Activated naive CD4-positive, alpha-beta T cell treated with anti-CD3 and anti-CD28 coated beads, Interleukin-2, amount 10 ng/mL, durations not matched to agents 7 days and 5 days (primary cell): Measurements from ENCODE around the gene USP34.
"Not testable (repeated sequence)": the region's sequence is repeated elsewhere in the genome, so short reads cannot be mapped to it uniquely, and the experiment has no call there.

Experiments used
- CTCF ChIA-PET: fragments of 350-600 bp; sonication (Branson Sonifier 250); formaldehyde crosslinking; loops from one replicate; lab custom pipeline; 2021; ENCODE audit warnings: antibody characterized with exemption; lab: Charles Lee
- DNase-seq: peaks from one replicate; pipeline ENCODE4 v3.0.0-alpha.2; 2020
- H3K27ac Mint-ChIP-seq: one replicate; pipeline ENCODE4 v1.8.0; 2021; ENCODE audit warnings: mild to moderate bottlenecking, moderate library complexity, mixed read lengths
- H3K27me3 Mint-ChIP-seq: one replicate; pipeline ENCODE4 v1.8.0; 2021; ENCODE audit warnings: mild to moderate bottlenecking, mixed read lengths
- H3K36me3 Mint-ChIP-seq: one replicate; pipeline ENCODE4 v1.8.0; 2021; ENCODE audit warnings: mixed read lengths
- H3K4me1 Mint-ChIP-seq: one replicate; pipeline ENCODE4 v1.8.0; 2021; ENCODE audit warnings: mixed read lengths
- H3K4me3 Mint-ChIP-seq: one replicate; pipeline ENCODE4 v1.8.0; 2021; ENCODE audit warnings: mild to moderate bottlenecking, moderate library complexity, mixed read lengths
- H3K9me3 Mint-ChIP-seq: one replicate; pipeline ENCODE4 v1.8.0; 2021; ENCODE audit warnings: mixed read lengths

The USP34 gene

DNA sequence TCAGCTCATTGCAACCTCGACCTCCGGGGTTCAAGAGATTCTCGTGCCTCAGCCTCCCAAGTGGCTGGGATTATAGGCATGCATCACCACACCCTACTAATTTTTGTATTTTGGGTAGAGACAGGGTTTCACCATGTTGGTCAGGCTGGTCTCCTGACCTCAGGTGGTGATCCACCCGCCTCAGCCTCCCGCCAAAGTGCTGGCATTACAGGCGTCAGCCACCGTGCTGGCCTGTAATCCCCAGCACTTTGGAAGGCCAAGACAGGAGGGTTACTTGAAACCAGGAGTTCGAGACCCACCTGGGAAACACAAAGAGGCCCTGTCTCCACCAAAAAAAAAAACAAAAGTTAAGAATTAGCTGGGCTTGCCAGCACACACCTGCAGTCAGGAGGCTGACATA, 18.5 kb downstream of the USP34 start:
- H3K27me3 Mint-ChIP-seq, result no peaks in the 10 kb centered on the region
- H3K9me3 Mint-ChIP-seq, result peaks cover 2% of the 10 kb centered on the region
- DNase-seq, result no peak
- H3K27ac Mint-ChIP-seq, result no peak overlapping the region
- H3K36me3 Mint-ChIP-seq, result peaks cover 18% of the 10 kb centered on the region
- H3K4me1 Mint-ChIP-seq, result peaks cover 20% of the 10 kb centered on the region
- H3K4me3 Mint-ChIP-seq, result no peak overlapping the region
- CTCF ChIA-PET, result no interaction called here

DNA sequence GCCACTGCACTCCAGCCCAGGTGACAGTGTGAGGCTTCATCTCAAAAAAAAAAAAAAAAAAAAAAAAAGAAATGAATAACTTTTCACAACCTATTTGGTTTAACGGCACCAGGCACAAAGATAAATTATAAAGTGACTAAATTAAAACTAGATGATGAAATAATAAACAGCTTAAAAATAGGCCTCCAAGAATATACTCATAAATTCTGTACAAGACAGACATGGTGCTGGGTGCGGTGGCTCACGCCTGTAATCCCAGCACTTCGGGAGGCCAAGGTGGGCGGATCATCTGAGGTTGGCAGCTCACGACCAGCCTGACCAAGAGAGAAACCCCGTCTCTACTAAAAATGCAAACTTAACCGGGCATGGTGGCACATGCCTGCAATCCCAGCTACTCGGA, 19.7 kb downstream of the USP34 start:
- no peak overlapping the region for H3K27ac Mint-ChIP-seq
- H3K36me3 Mint-ChIP-seq, result peaks cover 19% of the 10 kb centered on the region
- CTCF ChIA-PET, result no interaction called here
- peaks cover 2% of the 10 kb centered on the region for H3K9me3 Mint-ChIP-seq
- H3K27me3 Mint-ChIP-seq, result no peaks in the 10 kb centered on the region
- H3K4me3 Mint-ChIP-seq, result no peak overlapping the region
- DNase-seq, result no peak
- H3K4me1 Mint-ChIP-seq, result peaks cover 17% of the 10 kb centered on the region

DNA sequence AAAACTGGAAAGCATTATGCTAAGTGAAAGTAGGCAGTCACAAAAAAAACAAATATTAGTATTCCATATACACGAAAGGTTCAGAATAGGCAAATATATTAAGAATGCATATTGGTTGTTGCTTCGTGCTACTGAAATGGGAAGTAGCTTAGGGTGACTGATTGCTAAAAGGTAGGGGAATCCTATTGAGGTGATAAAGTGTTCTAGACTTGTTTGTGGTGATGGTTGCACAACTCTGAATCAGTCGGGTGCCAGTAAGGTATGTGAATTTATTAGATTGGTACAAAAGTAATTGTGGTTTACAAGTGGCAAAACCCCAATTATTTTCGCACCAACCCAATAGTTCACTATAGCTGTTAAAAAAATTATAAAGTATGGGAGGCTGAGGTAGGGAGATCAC, 20.7 kb downstream of the USP34 start:
- H3K27me3 Mint-ChIP-seq, result no peaks in the 10 kb centered on the region
- peaks cover 11% of the 10 kb centered on the region for H3K4me1 Mint-ChIP-seq
- no peak overlapping the region for H3K27ac Mint-ChIP-seq
- DNase-seq, result no peak
- peaks cover 14% of the 10 kb centered on the region for H3K36me3 Mint-ChIP-seq
- H3K4me3 Mint-ChIP-seq, result no peak overlapping the region
- peaks cover 2% of the 10 kb centered on the region for H3K9me3 Mint-ChIP-seq
- CTCF ChIA-PET, result interaction anchor here (0.8 kb wide), 1 partner anchor 24 kb away, joined by 3 read pairs; no protein-coding TSS in a partner anchor

DNA sequence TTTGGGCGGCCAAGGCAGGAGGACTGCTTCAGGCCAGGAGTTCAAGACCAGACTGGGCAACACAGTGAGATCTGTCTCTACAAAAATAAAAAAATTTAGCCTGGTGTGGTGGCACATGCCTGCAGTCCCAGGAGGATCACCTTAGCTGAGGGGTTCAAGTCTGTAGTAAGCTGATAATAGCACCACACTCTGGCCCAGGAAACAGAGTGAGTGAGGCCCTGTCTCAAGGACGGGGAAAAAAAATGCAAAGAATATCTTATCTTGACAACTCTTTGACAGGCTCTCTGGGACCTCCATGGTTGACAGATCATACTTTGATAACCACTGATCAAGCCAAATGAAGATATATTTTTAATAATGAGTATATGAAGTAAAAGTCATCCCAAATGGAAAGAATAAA, 22.7 kb downstream of the USP34 start:
- H3K4me1 Mint-ChIP-seq, result peaks cover 12% of the 10 kb centered on the region
- no peak overlapping the region for H3K4me3 Mint-ChIP-seq
- no peaks in the 10 kb centered on the region for H3K27me3 Mint-ChIP-seq
- H3K36me3 Mint-ChIP-seq, result peaks cover 25% of the 10 kb centered on the region
- H3K27ac Mint-ChIP-seq, result no peak overlapping the region
- CTCF ChIA-PET, result no interaction called here
- DNase-seq, result no peak
- peaks cover 2% of the 10 kb centered on the region for H3K9me3 Mint-ChIP-seq

DNA sequence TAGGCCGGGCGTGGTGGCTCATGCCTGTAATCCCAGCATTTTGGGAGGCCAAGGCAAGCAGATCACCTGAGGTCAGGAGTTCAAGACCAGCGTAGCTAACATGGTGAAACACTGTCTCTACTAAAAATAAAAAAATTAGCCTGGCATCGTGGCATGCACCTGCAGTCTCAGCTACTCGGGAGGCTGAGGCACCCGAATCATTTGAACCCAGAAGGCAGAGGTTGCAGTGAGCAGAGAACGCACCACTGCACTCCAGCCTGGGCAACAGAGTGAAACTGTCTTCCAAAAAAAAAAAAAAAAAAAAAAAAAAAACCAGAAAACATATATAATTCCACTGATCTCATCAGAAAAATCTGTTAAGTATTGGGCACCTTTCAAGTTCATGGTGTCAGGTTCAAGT, 23.9 kb downstream of the USP34 start:
- peaks cover 27% of the 10 kb centered on the region for H3K36me3 Mint-ChIP-seq
- H3K27ac Mint-ChIP-seq, DNase-seq, CTCF ChIA-PET, H3K27me3 Mint-ChIP-seq, H3K4me3 Mint-ChIP-seq, H3K9me3 Mint-ChIP-seq: not testable (repeated sequence)
- peaks cover 18% of the 10 kb centered on the region for H3K4me1 Mint-ChIP-seq

DNA sequence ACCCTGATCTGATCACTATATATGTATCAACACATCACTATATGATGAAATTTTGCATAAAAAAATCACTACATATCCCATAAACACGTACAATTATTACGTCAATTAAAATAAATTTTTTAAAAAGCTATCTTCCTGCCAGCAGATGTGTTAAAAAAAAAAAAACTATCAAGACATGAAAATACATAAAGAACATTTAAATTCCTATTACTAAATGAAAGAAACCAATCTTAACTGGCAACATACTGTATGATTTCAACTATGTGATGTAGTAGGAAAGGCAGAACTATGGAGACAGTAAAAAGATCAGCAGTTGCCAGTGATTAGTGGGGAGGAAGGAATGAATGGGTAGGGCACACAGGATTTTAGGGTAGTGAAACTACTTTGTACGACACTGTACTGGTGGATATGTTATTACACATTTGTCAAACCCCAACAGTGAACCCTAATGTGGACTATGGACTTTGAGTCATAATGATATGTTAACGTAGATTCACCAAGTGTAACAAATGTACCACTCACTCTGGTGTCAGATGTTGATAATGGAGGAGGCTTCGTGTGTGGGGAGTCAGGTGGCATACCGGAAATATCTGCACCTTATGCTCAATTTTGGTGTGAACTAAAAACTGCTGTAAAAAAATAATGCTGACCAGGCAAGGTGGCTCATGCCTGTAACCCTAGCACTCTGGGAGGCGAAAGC, 27.4 kb downstream of the USP34 start:
- Mint-ChIP-seq H3K36me3 (peaks cover 26% of the 10 kb centered on the region), H3K27ac (no peak overlapping the region), H3K9me3 (no peaks in the 10 kb centered on the region), H3K4me3 (no peak overlapping the region), H3K4me1 (peaks cover 19% of the 10 kb centered on the region), H3K27me3 (no peaks in the 10 kb centered on the region)
- CTCF ChIA-PET, result interaction anchor here (1.2 kb wide), 1 partner anchor 18 kb away, joined by 3 read pairs; no protein-coding TSS in a partner anchor
- DNase-seq, result no peak

DNA sequence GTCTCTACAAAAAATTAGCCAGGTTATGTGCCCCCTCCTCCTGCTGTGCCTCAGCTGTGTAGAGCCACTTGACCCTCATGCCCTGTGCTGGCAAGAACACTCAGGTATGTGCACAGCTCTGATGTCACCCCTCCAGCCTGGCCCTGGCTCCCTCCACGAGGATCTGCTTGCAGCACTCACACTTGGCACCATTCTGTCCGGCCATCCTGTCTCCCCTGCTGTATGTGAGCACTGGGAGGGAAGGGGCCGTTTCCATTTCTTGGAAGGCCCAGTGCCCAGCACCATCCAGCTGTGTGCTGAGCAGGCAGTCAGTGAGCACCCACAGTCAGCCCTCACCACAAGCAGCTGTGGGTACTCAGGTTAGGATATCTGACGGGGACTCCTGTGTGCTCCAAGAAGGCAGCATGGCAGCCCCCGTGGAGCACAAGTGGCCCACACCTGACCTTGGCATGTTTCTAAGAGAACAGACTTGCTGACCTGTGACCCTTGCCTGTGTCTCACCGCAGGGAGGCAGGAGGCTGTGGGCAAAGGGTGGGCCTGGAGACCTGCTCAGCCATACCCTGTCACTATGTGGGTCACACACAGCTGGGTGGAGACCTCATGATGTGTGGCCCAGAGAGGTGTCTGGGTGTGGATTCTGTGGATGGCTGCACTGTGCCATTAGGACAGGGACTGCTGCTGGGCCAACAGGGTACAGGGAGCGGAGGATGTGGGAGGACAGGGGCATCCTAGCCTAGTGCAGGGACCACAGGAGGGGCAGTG, 31.5 kb downstream of the USP34 start:
- Mint-ChIP-seq H3K4me3 (no peak overlapping the region), H3K27me3 (no peaks in the 10 kb centered on the region), H3K9me3 (peaks cover 17% of the 10 kb centered on the region), H3K27ac (no peak overlapping the region), H3K36me3 (peaks cover 35% of the 10 kb centered on the region), H3K4me1 (peaks cover 36% of the 10 kb centered on the region)
- no peak for DNase-seq
- CTCF ChIA-PET, result interaction anchor here (1.1 kb wide), 1 partner anchor 13 kb away, joined by 8 read pairs; no protein-coding TSS in a partner anchor

DNA sequence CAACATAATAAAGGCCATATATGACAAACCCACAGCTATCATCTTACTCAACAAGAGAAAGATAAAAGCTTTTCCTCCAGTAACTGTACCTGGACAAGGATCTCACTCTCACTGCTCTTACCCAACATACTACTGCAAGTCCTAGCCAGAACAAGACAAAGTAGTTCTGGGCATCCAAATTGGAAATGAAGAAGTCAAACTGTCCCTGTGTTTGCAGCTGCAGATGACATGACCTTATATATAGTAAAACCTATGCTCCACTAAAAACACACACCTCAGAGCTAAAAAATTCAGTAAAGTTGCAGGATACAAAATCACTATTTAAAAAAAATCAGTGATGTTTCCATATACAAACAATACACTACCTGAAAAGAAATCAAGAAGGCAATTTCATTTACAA, 32.2 kb downstream of the USP34 start:
- no peak for DNase-seq
- Mint-ChIP-seq H3K4me1 (peaks cover 37% of the 10 kb centered on the region), H3K27me3 (no peaks in the 10 kb centered on the region), H3K36me3 (peaks cover 32% of the 10 kb centered on the region), H3K4me3 (no peak overlapping the region), H3K27ac (no peak overlapping the region), H3K9me3 (peaks cover 17% of the 10 kb centered on the region)
- CTCF ChIA-PET, result interaction anchor here (0.6 to 1.1 kb wide), 2 partner anchors 12 to 205 kb away, joined by 3 to 8 read pairs; no protein-coding TSS in a partner anchor

DNA sequence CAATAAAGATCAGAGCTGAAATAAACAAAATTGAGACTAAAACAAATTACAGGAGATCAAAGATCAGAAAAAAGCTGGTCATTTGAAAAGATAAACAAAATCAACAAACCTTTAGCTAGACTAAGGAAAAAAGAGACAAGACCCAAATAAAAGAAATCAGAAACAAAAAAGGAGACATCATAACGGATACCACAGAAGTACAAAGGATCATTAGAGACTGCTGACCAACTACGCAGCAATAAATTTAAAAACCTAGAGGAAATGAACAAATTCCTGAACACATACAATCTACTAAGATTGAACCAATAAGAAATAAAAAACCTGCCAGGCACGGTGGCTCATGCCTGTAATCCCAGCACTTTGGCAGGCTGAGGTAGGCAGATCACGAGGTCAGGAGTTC, 33.7 kb downstream of the USP34 start:
- peaks cover 27% of the 10 kb centered on the region for H3K4me1 Mint-ChIP-seq
- DNase-seq, result no peak
- H3K4me3 Mint-ChIP-seq, result no peak overlapping the region
- H3K9me3 Mint-ChIP-seq, result peaks cover 17% of the 10 kb centered on the region
- H3K36me3 Mint-ChIP-seq, result peaks cover 26% of the 10 kb centered on the region
- CTCF ChIA-PET, result no interaction called here
- peak overlapping the region; percentile 56 for H3K27ac Mint-ChIP-seq
- H3K27me3 Mint-ChIP-seq, result no peaks in the 10 kb centered on the region

DNA sequence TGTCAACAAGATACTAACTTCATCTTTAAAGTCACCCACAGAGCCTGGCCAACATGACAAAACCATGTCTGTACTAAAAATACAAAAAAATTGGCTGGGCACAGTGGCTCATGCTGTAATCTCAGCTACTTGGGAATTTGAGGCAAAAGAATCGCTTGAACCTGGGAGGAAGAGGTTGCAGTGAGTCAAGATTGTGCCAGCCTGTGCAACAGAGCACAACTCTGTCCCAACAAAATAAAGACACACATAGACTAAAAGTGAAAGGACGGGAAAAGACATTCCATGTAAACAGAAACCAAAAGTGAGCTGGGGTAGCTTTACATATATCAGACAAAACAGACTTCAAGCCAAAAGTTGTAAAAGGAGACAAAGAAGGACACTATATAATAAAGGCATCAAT, 34.8 kb downstream of the USP34 start:
- Mint-ChIP-seq H3K27ac (peak overlapping the region; percentile 5), H3K4me1 (peaks cover 25% of the 10 kb centered on the region), H3K4me3 (no peak overlapping the region)

DNA sequence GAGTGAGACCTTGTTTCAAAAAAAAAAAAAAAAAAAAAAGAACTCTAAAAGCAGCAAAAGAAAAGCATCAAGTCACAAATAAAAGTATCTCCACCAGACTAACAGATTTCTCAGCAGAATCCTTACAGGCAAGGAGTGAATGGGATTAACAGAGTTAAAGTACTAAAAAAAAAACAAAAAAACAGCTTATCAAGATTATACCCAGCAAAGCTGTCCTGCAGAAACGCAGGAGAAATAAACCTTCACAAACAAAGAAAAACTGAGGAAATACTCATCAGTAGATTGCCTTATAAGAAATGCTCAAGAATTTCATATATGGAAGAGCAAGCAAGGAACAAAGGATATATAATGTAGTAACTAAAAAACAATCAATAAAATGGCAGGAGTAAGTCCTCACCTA, 35.6 kb downstream of the USP34 start:
- peaks cover 17% of the 10 kb centered on the region for H3K9me3 Mint-ChIP-seq
- CTCF ChIA-PET, result interaction anchor here (1.3 kb wide), 1 partner anchor 23 kb away, joined by 3 read pairs; no protein-coding TSS in a partner anchor
- H3K36me3 Mint-ChIP-seq, result peaks cover 24% of the 10 kb centered on the region
- H3K4me3 Mint-ChIP-seq, result no peak overlapping the region
- H3K27ac Mint-ChIP-seq, result no peak overlapping the region
- H3K27me3 Mint-ChIP-seq, result no peaks in the 10 kb centered on the region
- H3K4me1 Mint-ChIP-seq, result peaks cover 25% of the 10 kb centered on the region
- DNase-seq, result no peak

More for the DNA sequence above, 34.8 kb downstream of the USP34 start:
- H3K9me3 Mint-ChIP-seq, result peaks cover 17% of the 10 kb centered on the region
- H3K36me3 Mint-ChIP-seq, result peaks cover 24% of the 10 kb centered on the region
- H3K27me3 Mint-ChIP-seq, result no peaks in the 10 kb centered on the region
- DNase-seq, result no peak
- CTCF ChIA-PET, result interaction anchor here (1.0 kb wide), 1 partner anchor 10 kb away, joined by 3 read pairs; no protein-coding TSS in a partner anchor

DNA sequence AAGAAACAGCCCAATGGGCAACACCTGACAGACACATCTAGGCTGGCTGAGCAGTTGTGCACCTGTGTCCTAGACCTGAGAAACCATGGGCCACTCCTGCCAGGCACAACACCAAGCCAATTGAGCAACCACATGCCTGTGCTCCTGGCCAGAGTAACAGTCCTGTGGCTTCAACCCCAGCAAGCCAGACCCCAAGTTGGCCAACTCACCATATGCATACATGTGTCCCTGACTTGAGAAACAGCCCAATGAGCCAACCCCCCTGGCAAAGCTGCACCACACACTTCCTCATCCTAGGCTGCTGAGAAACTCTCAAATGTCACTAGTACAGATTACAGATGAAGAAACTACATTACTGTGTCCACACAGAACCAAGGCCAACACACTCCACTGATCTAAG, 36.6 kb downstream of the USP34 start:
- CTCF ChIA-PET, result no interaction called here
- DNase-seq, result no peak
- H3K9me3 Mint-ChIP-seq, result peaks cover 17% of the 10 kb centered on the region
- H3K27me3 Mint-ChIP-seq, result no peaks in the 10 kb centered on the region
- no peak overlapping the region for H3K27ac Mint-ChIP-seq
- peaks cover 21% of the 10 kb centered on the region for H3K36me3 Mint-ChIP-seq
- no peak overlapping the region for H3K4me3 Mint-ChIP-seq
- peaks cover 25% of the 10 kb centered on the region for H3K4me1 Mint-ChIP-seq

DNA sequence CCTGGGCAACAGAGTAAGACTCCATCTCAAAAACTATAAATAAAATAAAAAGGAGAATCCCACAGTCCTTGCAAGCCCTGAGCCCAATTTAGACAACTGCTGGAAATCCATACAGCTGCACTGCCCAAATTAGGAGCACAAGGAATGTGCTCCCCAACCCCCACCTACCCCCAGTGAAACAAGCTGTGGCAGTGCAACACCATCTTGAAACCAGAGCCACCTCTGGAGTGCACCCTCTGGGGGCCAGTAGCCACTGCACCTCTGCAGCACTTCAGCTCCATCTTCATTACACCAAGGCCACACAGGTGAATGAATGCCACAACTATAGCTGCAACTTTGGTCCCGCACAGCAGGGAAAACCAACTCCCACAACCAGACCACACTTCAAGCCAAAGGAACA, 37.3 kb downstream of the USP34 start:
- Mint-ChIP-seq H3K27me3 (no peaks in the 10 kb centered on the region), H3K36me3 (peaks cover 18% of the 10 kb centered on the region), H3K4me1 (peaks cover 25% of the 10 kb centered on the region), H3K9me3 (peaks cover 17% of the 10 kb centered on the region), H3K27ac (no peak overlapping the region), H3K4me3 (no peak overlapping the region)
- no peak for DNase-seq
- CTCF ChIA-PET, result no interaction called here

DNA sequence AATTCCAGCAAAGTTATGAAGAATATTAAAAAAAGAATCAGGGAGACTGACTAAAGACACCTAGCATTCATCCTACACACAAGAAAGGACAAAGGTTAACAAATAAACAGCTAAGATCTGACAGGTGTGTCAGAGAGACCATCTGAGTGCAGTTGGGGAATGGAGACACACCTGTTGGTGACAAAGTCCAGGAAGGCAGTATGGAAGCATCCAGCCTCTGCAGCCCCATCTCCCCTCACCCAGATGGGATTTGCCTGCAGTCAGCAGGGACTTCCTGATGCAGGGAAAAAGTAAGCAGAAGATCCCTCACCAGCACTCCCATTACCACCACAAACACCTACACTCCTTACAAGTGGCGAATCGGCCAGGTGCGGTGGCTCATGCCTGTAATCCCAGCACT, 37.9 kb downstream of the USP34 start:
- Mint-ChIP-seq H3K36me3 (peaks cover 15% of the 10 kb centered on the region), H3K27me3 (no peaks in the 10 kb centered on the region), H3K4me3 (no peak overlapping the region), H3K9me3 (peaks cover 16% of the 10 kb centered on the region), H3K4me1 (peaks cover 28% of the 10 kb centered on the region), H3K27ac (no peak overlapping the region)
- no peak for DNase-seq
- CTCF ChIA-PET, result no interaction called here
